ENCODE measurements around the gene KIAA1614.

Gene KIAA1614

GRCh38 chr1:180923021-180923841, 10.5 kb downstream of the KIAA1614 start:
- no peak for DNase-seq (ENCODE audit: low read depth in 1 of 2, low spot score in 1 of 2)

GRCh38 chr1:180923887-180924286, 11.2 kb downstream of the KIAA1614 start:
- TF ChIP-seq SPI1 (IDR thresholded peaks at IDR 0.05; ENCODE audit: borderline replicate concordance, low read depth) = no peak
- TF ChIP-seq GABPA (IDR thresholded peaks at IDR 0.05; ENCODE audit: low read depth) = no peak
- TF ChIP-seq REST (IDR thresholded peaks at IDR 0.05; ENCODE audit: insufficient replicate concordance, low read depth) = no peak
- TF ChIP-seq CTCF (IDR thresholded peaks at IDR 0.05; ENCODE audit: insufficient read depth, low read length) = no peak
- TF ChIP-seq POLR2AphosphoS5 (IDR thresholded peaks at IDR 0.05; ENCODE audit: low read depth) = no peak
- no peaks in the 10 kb centered on the region for H3K27me3 ChIP-seq (ENCODE audit: insufficient read depth, poor library complexity, severe bottlenecking)
- H3K4me3 ChIP-seq (replicated peaks; ENCODE audit: insufficient read depth, low read length) = no peak overlapping the region
- no peak overlapping the region for H3K27ac ChIP-seq (replicated peaks)
- DNase-seq (ENCODE audit: low read depth in 1 of 2, low spot score in 1 of 2) = no peak

More at GRCh38 chr1:180923021-180923841, 10.5 kb downstream of the KIAA1614 start:
- H3K4me3 ChIP-seq (replicated peaks; ENCODE audit: insufficient read depth, low read length) = no peak overlapping the region
- no peak overlapping the region for H3K27ac ChIP-seq (replicated peaks)
- H3K27me3 ChIP-seq (ENCODE audit: insufficient read depth, poor library complexity, severe bottlenecking) = no peaks in the 10 kb centered on the region
- TF ChIP-seq SPI1 (IDR thresholded peaks at IDR 0.05; ENCODE audit: borderline replicate concordance, low read depth) = no peak
- no peak for TF ChIP-seq GABPA (IDR thresholded peaks at IDR 0.05; ENCODE audit: low read depth)
- no peak for TF ChIP-seq POLR2AphosphoS5 (IDR thresholded peaks at IDR 0.05; ENCODE audit: low read depth)
- no peak for TF ChIP-seq REST (IDR thresholded peaks at IDR 0.05; ENCODE audit: insufficient replicate concordance, low read depth)
- TF ChIP-seq CTCF (IDR thresholded peaks at IDR 0.05; ENCODE audit: insufficient read depth, low read length) = no peak

- H3K27ac ChIP-seq (replicated peaks) = no peak overlapping the region
- no peak overlapping the region for H3K4me3 ChIP-seq (replicated peaks; ENCODE audit: insufficient read depth, low read length)
- no peak for DNase-seq (ENCODE audit: low read depth in 1 of 2, low spot score in 1 of 2)
- no peaks in the 10 kb centered on the region for H3K27me3 ChIP-seq (ENCODE audit: insufficient read depth, poor library complexity, severe bottlenecking)
- no peak for TF ChIP-seq SPI1 (IDR thresholded peaks at IDR 0.05; ENCODE audit: borderline replicate concordance, low read depth)
- no peak for TF ChIP-seq GABPA (IDR thresholded peaks at IDR 0.05; ENCODE audit: low read depth)
- TF ChIP-seq CTCF (IDR thresholded peaks at IDR 0.05; ENCODE audit: insufficient read depth, low read length) = no peak
- no peak for TF ChIP-seq REST (IDR thresholded peaks at IDR 0.05; ENCODE audit: insufficient replicate concordance, low read depth)
- no peak for TF ChIP-seq POLR2AphosphoS5 (IDR thresholded peaks at IDR 0.05; ENCODE audit: low read depth)
These were observed 12.2 kb downstream of the KIAA1614 start for GRCh38 chr1:180924939-180925338.

Measured in HL-60 (cell line).